Fibroblast of mammary gland (primary cell): ENCODE results near the gene ZNF423.

Experiments
- DNase-seq: peaks from one replicate; pipeline ENCODE4 v3.0.0-alpha.2; 2010; ENCODE audit warnings: low read depth
- H3K4me3 ChIP-seq: 2 replicates; pipeline ENCODE4 v1.5.1; 2011; ENCODE audit warnings: low read depth, mild to moderate bottlenecking, low read length, moderate library complexity; ENCODE audit not compliant: control insufficient read depth
- CTCF ChIP-seq: conservative IDR thresholded peaks from 2 replicates; pipeline ENCODE4 v1.5.1; 2011; ENCODE audit warnings: low read depth, low read length, inconsistent platforms; ENCODE audit not compliant: control insufficient read depth, insufficient read depth

Gene ZNF423

GRCh38 chr16:49744244-49745220 lies 111.4 kb downstream of the ZNF423 start:
- no peak for DNase-seq
- no peak for TF ChIP-seq CTCF

GRCh38 chr16:49743658-49744057 lies 112.3 kb downstream of the ZNF423 start:
- no peak for DNase-seq
- no peak for TF ChIP-seq CTCF
- H3K4me3 ChIP-seq: no peak overlapping the region

More at GRCh38 chr16:49744244-49745220, 111.4 kb downstream of the ZNF423 start:
- H3K4me3 ChIP-seq: no peak overlapping the region

GRCh38 chr16:49743203-49743464 lies 112.8 kb downstream of the ZNF423 start:
- H3K4me3 ChIP-seq: no peak overlapping the region
- no peak for DNase-seq
- no peak for TF ChIP-seq CTCF

GRCh38 chr16:49742428-49743202 lies 113.3 kb downstream of the ZNF423 start:
- H3K4me3 ChIP-seq: no peak overlapping the region
- DNase-seq: no peak
- TF ChIP-seq CTCF: no peak

- TF ChIP-seq CTCF: no peak
- no peak overlapping the region for H3K4me3 ChIP-seq
- DNase-seq: no peak
Observed at GRCh38 chr16:49740256-49740655, 115.7 kb downstream of the ZNF423 start.

- DNase-seq: no peak
- TF ChIP-seq CTCF: peak; percentile 9
Observed at GRCh38 chr16:49739381-49739780, 116.5 kb downstream of the ZNF423 start.

More at GRCh38 chr16:49739381-49739780, 116.5 kb downstream of the ZNF423 start:
- H3K4me3 ChIP-seq: no peak overlapping the region
